ENCODE data around the gene SCAF4.

GRCh38 chr21:31700040-31700439, 31.9 kb downstream of the SCAF4 start:
- TF ChIP-seq CTCF (IDR thresholded peaks at IDR 0.05) (no peak), POLR2A (IDR thresholded peaks at IDR 0.05) (no peak)

All from esophagus squamous epithelium (tissue), 4 donors.